Epithelial cell of proximal tubule (primary cell): ENCODE results near the gene TCAIM. TPM values are rescaled to one million over a fixed set of nuclear protein-coding genes. Genes with fewer than 3 reads are reported as not detected.

Source experiments
- DNase-seq: peaks from one replicate; pipeline ENCODE4 v3.0.0-alpha.2; 2011; ENCODE audit warnings: low read depth
- H3K4me3 ChIP-seq: 2 replicates; pipeline ENCODE4 v1.5.1; 2011; ENCODE audit warnings: low read depth, mild to moderate bottlenecking, low read length
- total RNA-seq: library from RNA; depleted of rRNA; stranded (reverse); fragments of >200 nt; gene quantifications from 2 replicates; pipeline ENCODE4 v1.2.3, GENCODE V29; 2015
- TF ChIP-seq, protein P1 (sequence below): conservative IDR thresholded peaks from 2 replicates; pipeline ENCODE4 v1.5.1; 2012; ENCODE audit warnings: low read depth, mild to moderate bottlenecking, low read length

Gene TCAIM
- total RNA-seq, 1 donor from 2014 or later, result 20.9 TPM

DNA sequence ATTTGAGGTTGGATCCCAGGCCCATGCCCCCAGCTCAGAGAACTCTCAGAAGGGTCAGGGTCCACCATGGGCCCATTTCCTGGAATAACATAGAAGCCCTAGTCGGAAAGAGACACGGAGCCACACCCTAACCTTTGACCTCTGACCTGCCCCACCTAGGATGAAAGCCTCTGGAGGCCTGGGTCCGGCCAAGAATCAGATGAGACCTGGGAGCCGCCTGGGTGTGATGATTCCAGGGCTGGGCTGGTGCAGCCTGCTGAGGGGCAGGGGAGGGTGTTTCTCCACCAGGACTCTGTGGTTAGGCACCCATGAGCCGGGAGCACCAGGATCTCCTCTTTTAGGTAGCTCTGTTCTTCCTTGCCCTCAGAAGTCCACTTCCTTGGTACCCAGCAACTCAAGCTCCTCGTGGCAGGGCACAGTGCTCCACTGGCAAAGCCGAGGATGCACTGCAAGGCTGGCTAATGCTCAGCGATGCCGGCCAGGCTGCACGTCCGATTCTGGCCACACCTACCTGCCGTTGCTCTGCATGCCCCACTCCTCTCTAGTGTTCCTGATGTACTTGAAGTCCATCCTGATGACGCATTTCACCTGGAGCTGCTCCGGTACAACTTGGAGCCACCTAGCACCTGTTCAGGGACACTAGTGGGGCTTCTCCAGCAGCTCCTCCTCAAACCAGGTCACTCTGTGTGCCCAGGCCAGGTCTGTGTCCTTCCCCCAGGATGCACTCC, 81.5 kb downstream of the TCAIM start:
- TF ChIP-seq, protein P1, sequence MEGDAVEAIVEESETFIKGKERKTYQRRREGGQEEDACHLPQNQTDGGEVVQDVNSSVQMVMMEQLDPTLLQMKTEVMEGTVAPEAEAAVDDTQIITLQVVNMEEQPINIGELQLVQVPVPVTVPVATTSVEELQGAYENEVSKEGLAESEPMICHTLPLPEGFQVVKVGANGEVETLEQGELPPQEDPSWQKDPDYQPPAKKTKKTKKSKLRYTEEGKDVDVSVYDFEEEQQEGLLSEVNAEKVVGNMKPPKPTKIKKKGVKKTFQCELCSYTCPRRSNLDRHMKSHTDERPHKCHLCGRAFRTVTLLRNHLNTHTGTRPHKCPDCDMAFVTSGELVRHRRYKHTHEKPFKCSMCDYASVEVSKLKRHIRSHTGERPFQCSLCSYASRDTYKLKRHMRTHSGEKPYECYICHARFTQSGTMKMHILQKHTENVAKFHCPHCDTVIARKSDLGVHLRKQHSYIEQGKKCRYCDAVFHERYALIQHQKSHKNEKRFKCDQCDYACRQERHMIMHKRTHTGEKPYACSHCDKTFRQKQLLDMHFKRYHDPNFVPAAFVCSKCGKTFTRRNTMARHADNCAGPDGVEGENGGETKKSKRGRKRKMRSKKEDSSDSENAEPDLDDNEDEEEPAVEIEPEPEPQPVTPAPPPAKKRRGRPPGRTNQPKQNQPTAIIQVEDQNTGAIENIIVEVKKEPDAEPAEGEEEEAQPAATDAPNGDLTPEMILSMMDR, result no peak
- DNase-seq, result no peak
- H3K4me3 ChIP-seq, result no peak overlapping the region

GRCh38 chr3:44420676-44421075, 82.1 kb downstream of the TCAIM start:
- H3K4me3 ChIP-seq, result no peak overlapping the region
- TF ChIP-seq, protein P1, result no peak
- DNase-seq, result no peak

DNA sequence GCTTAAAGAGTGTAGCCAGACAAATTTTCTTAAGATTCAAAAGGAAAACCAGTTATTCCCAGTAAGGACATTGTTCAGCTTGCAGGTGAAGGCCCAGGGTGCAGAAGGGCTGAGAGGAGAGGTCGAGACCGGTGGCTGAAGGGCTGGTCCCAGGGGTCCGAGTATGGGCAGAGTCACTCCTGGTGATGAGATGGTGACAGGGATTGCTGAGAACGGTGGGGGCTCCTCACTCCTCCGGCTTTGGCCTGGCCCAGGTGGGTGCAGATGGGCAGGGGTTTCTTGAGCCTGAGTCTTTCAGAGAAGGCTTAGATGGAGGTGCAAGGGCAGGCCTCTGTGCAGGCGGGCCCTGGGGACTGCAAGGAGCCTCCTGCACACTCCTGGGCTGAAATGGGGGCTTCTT, 82.7 kb downstream of the TCAIM start:
- TF ChIP-seq, protein P1, result no peak
- DNase-seq, result no peak
- H3K4me3 ChIP-seq, result no peak overlapping the region

DNA sequence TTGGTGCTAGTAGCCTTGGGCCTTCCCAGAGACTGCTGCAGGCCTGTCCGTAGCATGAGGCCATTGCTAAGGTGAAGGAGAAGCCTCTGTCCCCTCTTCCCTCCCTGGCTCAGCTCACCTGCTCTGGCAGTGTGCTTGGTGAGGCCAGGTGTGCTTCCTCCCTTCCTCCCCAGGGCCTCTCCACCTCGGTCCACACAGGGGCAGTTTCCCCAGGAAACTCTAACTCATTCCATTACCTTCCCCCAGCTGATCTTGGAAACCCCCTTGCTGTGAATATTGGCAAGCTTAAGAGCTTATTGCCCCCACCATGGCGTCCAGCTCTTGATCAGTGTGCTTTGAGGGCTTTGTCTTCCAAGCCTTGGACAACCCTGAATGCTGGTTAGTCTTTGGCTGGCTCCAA, 86.2 kb downstream of the TCAIM start:
- TF ChIP-seq, protein P1, result no peak
- H3K4me3 ChIP-seq, result no peak overlapping the region
- no peak for DNase-seq

GRCh38 chr3:44427683-44428082, 89.1 kb downstream of the TCAIM start:
- DNase-seq, result no peak
- TF ChIP-seq, protein P1, result no peak
- H3K4me3 ChIP-seq, result no peak overlapping the region

DNA sequence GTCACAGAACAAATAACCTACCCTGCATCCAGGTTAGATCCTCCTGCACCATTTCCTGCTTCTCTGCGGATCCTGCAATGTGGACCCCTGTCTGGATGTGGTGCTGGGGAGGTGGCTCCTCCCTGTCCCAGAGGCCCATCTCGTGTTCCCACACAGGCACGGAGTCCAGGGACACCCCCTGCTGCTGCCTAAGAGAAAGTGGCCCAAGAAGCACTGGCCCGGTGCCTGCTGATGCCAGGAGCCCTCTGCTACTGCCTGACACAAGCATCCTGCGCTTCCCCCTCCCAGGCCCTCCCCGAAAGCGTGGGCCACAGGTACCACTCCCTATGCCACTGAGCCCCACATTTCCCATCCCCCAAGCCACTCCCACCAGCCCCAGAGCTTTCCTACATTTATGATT, 90.3 kb downstream of the TCAIM start:
- H3K4me3 ChIP-seq, result no peak overlapping the region
- TF ChIP-seq, protein P1, result no peak
- no peak for DNase-seq

GRCh38 chr3:44429459-44429858, 90.9 kb downstream of the TCAIM start:
- TF ChIP-seq, protein P1, result no peak
- DNase-seq, result no peak
- H3K4me3 ChIP-seq, result no peak overlapping the region
